LHCN-M2 (cell line): ENCODE measurements around the gene TANGO6. TPM values are rescaled to one million over a fixed set of nuclear protein-coding genes. Genes with fewer than 3 reads are reported as not detected.
A peak's percentile ranks its signal among the peaks of the same experiment; 100 is the strongest.
"Not testable (repeated sequence)": the region's sequence is repeated elsewhere in the genome, so short reads cannot be mapped to it uniquely, and the experiment has no call there.

ENCODE experiments used
- DNase-seq: peaks from one replicate; pipeline ENCODE4 v3.0.0-alpha.2; 2012; ENCODE audit warnings: low read depth
- polyA plus RNA-seq: library from polyadenylated mRNA; unstranded; fragments of >200 nt; gene quantifications from one replicate; pipeline ENCODE4 v1.2.1, GENCODE V29; 2012; ENCODE audit warnings: missing spikeins
- total RNA-seq: library from RNA; depleted of rRNA; stranded (reverse); fragments of >200 nt; gene quantifications from 2 replicates; pipeline ENCODE4 v1.2.3, GENCODE V29; 2014; rRNA removed

The TANGO6 gene
- 14.6 and 14.9 TPM in 2 replicates for total RNA-seq
- 9.9 TPM for polyA plus RNA-seq

- peak; percentile 79 for DNase-seq
These were observed at the start of gene TANGO6 for GRCh38 chr16:68843482-68844210. Gene TANGO6 (plus strand): TSS chr16:68843531. CDS start chr16:68843618, 87 bp downstream.

GRCh38 chr16:68798398-68798797 lies 44.9 kb upstream of the TANGO6 start:
- no peak for DNase-seq

DNA sequence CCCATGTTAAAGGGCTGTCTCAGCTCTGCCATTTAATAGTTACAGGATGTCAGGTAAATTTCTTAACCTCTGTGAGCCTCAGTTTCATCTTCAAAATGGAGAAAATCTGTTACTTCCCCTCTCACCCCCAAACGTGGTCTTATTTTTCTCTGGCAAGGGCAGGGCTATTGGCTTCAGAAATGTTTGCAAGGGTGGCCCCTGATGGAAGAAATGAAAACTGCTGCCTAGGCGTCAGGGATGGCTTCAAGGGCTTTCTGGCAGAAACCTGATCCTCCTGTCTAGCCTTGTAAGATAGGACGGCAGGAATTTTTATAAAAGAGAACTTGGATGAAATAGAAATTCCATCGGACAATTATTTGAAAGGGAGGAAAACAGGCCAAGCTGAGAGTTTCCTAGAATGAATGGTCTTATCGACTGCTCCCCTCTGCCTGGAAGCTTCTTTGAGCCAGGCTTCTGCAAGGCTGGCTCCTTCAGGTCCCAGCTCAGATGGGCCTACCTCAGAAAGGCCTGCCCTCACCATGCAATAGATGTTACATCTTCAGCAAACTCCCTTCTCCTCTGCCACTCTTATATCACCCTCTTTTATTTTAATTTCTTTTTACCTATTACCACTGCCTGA lies 43.0 kb upstream of the TANGO6 start:
- DNase-seq = peak; percentile 74

DNA sequence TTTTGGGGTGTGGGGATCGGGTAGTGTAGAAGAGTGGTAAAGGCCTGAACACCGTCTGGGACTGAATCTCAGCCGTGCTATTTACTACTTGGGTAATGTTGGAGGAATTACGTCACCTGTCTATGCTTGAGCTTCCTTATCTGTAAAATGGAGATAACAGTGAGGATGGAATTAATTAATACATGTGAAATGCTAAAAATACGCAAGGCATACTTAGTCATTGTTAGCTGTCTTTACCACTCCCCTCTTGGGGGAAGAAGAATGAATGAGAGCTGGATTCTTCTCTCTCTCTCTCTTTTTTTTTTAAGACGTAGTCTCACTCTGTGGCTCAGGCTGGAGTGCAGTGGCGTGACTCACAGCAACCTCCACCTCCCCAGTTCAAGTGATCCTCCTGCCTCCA lies 41.1 kb upstream of the TANGO6 start:
- peak; percentile 58 for DNase-seq

GRCh38 chr16:68806422-68806821 lies 36.9 kb upstream of the TANGO6 start:
- no peak for DNase-seq

GRCh38 chr16:68806981-68807380 lies 36.4 kb upstream of the TANGO6 start:
- no peak for DNase-seq

DNA sequence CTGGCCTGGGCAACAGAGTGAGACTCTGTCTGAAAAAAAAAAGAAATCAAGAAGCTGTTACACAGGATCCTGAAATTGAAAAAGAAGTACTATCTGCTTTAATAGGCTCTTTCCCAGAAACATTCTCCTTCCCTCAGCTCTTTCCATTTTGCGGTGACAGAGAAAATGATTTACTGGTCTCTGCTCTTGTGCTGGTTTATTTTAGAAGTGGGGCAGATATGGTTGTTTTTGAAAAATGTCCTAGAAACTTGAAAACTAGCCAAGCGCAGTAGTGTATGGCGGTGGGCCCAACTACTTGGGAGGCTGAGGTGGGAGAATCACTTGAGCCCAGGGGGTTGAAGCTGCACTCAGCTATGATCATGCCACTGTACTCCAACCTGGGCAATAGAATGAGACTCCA lies 28.8 kb upstream of the TANGO6 start:
- no peak for DNase-seq

DNA sequence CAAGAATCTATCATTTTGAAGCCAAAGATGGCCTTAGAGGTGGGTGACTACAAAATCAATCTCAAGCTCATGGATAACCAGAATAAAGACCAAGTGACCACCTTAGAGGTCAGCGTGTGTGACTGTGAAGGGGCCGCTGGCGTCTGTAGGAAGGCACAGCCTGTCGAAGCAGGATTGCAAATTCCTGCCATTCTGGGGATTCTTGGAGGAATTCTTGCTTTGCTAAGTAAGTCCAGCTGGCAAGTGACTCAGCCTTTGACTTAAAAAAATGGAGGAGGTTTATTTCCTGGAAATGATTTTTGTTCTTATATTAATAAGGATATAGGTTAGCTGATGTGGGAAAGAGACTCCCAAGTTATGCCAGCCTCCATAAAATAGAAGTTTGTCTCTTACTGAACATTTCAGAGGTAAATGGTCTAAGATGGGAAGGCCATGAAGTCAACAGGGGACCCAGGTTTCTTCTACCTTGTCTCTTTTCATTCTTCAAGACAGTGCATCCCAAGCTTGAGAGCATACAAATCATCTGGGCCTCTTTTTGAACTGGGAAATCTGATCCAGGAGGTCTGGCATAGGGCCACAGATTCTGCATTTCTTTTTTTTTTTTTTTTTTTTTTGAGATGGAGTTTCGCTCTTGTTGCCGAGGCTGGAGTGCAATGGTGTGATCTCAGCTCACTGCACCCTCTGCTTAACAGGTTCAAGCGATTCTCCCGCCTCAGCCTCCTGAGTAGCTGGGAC lies 19.8 kb upstream of the TANGO6 start:
- DNase-seq = peak; percentile 74

DNA sequence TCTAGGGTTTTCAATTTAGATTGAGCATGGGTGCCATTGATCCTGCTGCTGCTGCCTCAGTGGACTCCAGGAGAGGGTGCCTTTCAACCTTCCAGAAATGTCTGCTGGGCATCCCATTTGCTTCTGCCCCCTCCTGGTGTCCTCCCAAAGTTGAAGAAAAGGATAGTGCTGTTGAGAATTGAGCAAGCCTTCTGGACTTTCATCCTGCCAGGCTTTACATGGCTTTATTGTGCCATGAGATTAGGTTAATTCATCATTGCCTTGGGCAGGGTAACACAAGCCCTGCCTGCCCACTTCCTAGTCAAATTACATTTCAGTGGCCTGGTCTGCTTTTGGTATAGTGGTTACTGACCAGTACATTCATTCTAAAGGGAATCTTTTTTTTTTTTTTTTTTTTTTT lies 17.9 kb upstream of the TANGO6 start:
- no peak for DNase-seq

- no peak for DNase-seq
These were observed 16.7 kb upstream of the TANGO6 start for GRCh38 chr16:68826652-68827051.

DNA sequence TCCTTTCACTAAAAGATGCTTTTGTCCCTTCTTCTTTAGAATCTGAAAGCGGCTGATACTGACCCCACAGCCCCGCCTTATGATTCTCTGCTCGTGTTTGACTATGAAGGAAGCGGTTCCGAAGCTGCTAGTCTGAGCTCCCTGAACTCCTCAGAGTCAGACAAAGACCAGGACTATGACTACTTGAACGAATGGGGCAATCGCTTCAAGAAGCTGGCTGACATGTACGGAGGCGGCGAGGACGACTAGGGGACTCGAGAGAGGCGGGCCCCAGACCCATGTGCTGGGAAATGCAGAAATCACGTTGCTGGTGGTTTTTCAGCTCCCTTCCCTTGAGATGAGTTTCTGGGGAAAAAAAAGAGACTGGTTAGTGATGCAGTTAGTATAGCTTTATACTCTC lies 10.1 kb upstream of the TANGO6 start:
- no peak for DNase-seq

GRCh38 chr16:68834550-68834949 lies 8.8 kb upstream of the TANGO6 start:
- DNase-seq = no peak

GRCh38 chr16:68835970-68836369 lies 7.4 kb upstream of the TANGO6 start:
- no peak for DNase-seq

GRCh38 chr16:68839831-68840230 lies 3.5 kb upstream of the TANGO6 start:
- no peak for DNase-seq

GRCh38 chr16:68842964-68843481 lies 308 bp upstream of the TANGO6 start:
- DNase-seq = not testable (repeated sequence)

DNA sequence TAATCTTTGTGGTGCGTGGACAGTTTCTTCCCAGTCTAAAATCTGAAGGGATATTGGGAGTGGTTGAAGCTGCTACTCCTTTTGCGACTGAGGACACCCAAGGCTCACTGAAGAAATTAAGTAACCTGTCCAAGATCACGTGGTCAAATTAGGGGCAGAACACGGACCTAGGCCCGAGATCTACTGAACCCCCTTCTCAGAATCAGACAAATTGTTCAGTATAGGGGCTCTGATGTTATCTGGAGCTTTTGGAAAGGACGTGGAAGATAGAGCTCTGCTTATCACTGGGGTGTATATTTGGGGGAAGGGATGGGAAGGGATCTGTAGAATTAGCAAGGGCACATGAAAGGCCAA lies 857 bp downstream of the TANGO6 start:
- DNase-seq = no peak

- no peak for DNase-seq
These were observed 5.5 kb downstream of the TANGO6 start for GRCh38 chr16:68848786-68849185.

DNA sequence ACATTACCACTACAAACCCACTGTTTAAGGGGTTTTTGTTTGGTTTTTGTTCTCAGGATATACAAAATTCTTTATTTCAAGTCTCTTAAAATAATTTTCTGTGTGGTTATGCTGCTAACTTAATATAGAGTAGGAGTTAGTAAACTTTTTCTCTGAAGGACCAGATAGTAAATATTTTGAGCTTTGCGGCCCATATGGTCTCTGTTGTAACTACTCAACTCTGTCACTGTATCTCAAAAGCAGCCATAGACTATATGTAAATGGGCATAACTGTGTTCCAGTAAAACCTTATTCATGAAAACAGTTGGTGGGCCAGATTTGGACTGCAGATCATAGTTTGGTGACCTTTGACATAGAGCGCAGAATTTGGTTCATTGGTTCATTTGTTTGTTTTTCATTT lies 7.2 kb downstream of the TANGO6 start:
- no peak for DNase-seq

DNA sequence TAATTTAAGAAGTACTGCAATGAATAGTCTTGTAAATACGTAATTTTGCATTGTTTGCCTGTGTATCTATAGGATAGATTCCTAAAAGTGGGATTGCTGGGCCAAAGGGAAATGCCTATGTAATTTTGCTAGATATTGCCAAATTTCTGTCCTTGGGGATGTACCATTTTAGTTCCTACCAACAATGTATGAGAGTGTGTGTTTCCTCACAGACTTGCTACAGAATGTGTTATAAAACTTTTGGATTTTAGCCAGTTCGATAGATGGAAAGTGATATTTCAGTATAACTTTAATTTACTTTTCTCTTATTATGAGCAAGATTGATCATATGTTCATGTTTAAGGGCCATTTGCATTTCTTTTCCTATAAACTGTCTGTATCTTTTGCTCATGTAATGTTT lies 8.3 kb downstream of the TANGO6 start:
- DNase-seq = no peak

- no peak for DNase-seq
These were observed 14.1 kb downstream of the TANGO6 start for GRCh38 chr16:68857479-68857878.

- DNase-seq = no peak
These were observed 16.5 kb downstream of the TANGO6 start for GRCh38 chr16:68859828-68860227.
